Measurements from ENCODE around the gene PLSCR4. TPM values are rescaled to one million over a fixed set of nuclear protein-coding genes. Genes with fewer than 3 reads are reported as not detected.

PLSCR4 gene
- total and polyA plus RNA-seq, 9 of the 15 experiments (the other 6 are each of a cell fraction or from before 2014, with no cell fraction given) = 0.11 to 0.68 (median 0.21) TPM

DNA sequence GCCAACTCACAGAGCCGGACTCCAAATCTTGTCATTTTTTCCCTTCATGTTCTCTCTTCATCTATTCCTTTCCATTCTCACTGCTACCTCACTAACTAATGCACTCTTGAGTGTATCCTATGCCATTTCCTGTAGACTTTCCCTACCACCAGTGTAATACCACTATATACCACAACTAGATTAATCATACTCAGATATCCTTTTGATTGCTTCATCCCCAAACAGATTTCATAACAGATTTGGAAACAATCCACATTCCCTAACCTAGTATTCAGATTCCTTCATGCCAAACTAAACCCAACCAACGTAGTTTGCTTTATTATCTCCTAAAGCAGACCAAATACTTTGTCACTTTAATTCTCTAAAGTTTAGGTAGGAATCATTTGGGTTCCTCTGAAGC is 87.3 kb downstream of the PLSCR4 start (continued):
- no peak for TF ChIP-seq CEBPZ (IDR thresholded peaks at IDR 0.05; ENCODE audit: borderline replicate concordance, low read depth, low read length)
- TF ChIP-seq U2AF2 (optimal IDR thresholded peaks at IDR 0.05; ENCODE audit: low read depth, low read length) = no peak
- TF ChIP-seq REST (IDR thresholded peaks at IDR 0.05; ENCODE audit: borderline replicate concordance) = no peak
- no peak for TF ChIP-seq REST (CRISPR knock-in tag; IDR thresholded peaks at IDR 0.05; ENCODE audit: low read depth)
- no peak for TF ChIP-seq MAFK (IDR thresholded peaks at IDR 0.05; ENCODE audit: low read length)
- TF ChIP-seq ESRRB (CRISPR knock-in tag; IDR thresholded peaks at IDR 0.05; ENCODE audit: borderline replicate concordance) = no peak
- TF ChIP-seq TEAD2 (tag; IDR thresholded peaks at IDR 0.05) = no peak
- TF ChIP-seq SREBF2 (CRISPR knock-in tag; IDR thresholded peaks at IDR 0.05) = no peak
- TF ChIP-seq ZNF347 (CRISPR knock-in tag; IDR thresholded peaks at IDR 0.05; ENCODE audit: low read depth) = no peak
